Stomach (tissue), 4 donors: Measurements from ENCODE around the gene NFIX.

ENCODE experiments used
- CTCF ChIP-seq, 7 experiments: fragments of 450-650 bp in 4 of 7; fragments of 200-600 bp in 3 of 7; sonication (generic) in 3 of 7; IDR thresholded peaks; one replicate each; pipeline ENCODE4 v1.5.1; 2016 to 2019; ENCODE audit warnings: antibody characterized with exemption in 7 of 7, control low read depth in 2 of 7, mild to moderate bottlenecking in 1 of 7
- EP300 ChIP-seq: sonication (generic); formaldehyde crosslinking; IDR thresholded peaks from one replicate; pipeline ENCODE4 v1.6.1; 2017; ENCODE audit warnings: antibody characterized with exemption
- POLR2A ChIP-seq, 4 donors: fragments of 450-650 bp; IDR thresholded peaks; one replicate each; pipeline ENCODE4 v1.6.1; 2016; ENCODE audit warnings: antibody characterized with exemption in 4 of 4, control low read depth in 2 of 4, mild to moderate bottlenecking in 1 of 4, moderate library complexity in 1 of 4
- POLR2AphosphoS5 ChIP-seq, 3 donors: sonication (generic); formaldehyde crosslinking; IDR thresholded peaks; one replicate each; pipeline ENCODE4 v1.6.1; 2016; ENCODE audit warnings: antibody characterized with exemption in 3 of 3

- TF ChIP-seq CTCF (IDR thresholded peaks at IDR 0.05) = peak in 1 of 7 experiments; percentile 21
- no peak for TF ChIP-seq POLR2A (IDR thresholded peaks at IDR 0.05)
- no peak for TF ChIP-seq EP300
- TF ChIP-seq POLR2AphosphoS5 (IDR thresholded peaks at IDR 0.05) = no peak
Observed at GRCh38 chr19:13104848-13105711, 109.8 kb downstream of the NFIX start.
